Measurements from ENCODE around the gene INTS15. TPM values are rescaled to one million over a fixed set of nuclear protein-coding genes. Genes with fewer than 3 reads are reported as not detected.

INTS15 gene
- total and polyA plus RNA-seq, 9 of the 15 experiments (the other 6 are each of a cell fraction or from before 2014, with no cell fraction given) = 0.52 to 28.9 (median 11.6) TPM

GRCh38 chr7:6637544-6638229, 47.9 kb downstream of the INTS15 start (continued):
- TF ChIP-seq ZNF655 (CRISPR knock-in tag; IDR thresholded peaks at IDR 0.05) (no peak), EP300 (IDR thresholded peaks at IDR 0.05; ENCODE audit: low read length) (0 out of 2 replicates have a peak, but pooled peaks have one; percentile 11), CCNT2 (IDR thresholded peaks at IDR 0.05; ENCODE audit: borderline replicate concordance, extremely low read depth, insufficient read length, low read depth, low read length) (peak; percentile 65), CREB5 (CRISPR knock-in tag; IDR thresholded peaks at IDR 0.05) (no peak)

GRCh38 chr7:6639032-6639431, 49.2 kb downstream of the INTS15 start:
- no peak for DNase-seq (ENCODE audit: extremely low read depth in 1 of 4, low spot score in 3 of 4)
- intact Hi-C loops (cut with micrococcal nuclease) (no loop called here), in situ Hi-C loops (cut with MboI) (no loop called here)
- Histone ChIP-seq H3K4me3 (peak overlapping the region; percentile 76), H3K27me3 (ENCODE audit: control insufficient read depth in 2 of 2, insufficient read depth in 2 of 2, low read length in 2 of 2) (no peaks in the 10 kb centered on the region; a peak in 1 of 5 replicates), H4K20me1 (replicated peaks; ENCODE audit: control insufficient read depth, insufficient read depth, low read length) (no peaks in the 10 kb centered on the region), H3K9me3 (replicated peaks; ENCODE audit: control insufficient read depth, insufficient read depth, low read depth, low read length) (peaks cover 6% of the 10 kb centered on the region; the same call in 1 of the 2 replicates), H3K4me2 (ENCODE audit: insufficient read depth, low read length) (peak overlapping the region; percentile 91), H2AFZ (ENCODE audit: low read depth, low read length) (no peak overlapping the region), H3K9ac (ENCODE audit: insufficient read depth in 1 of 2, low read depth in 2 of 2, low read length in 2 of 2) (peak overlapping the region; percentile 71 to 94; a peak in 2 of 4 replicates), H3K27ac (ENCODE audit: extremely low read depth, low read depth, low read length) (peak overlapping the region; percentile 83; the same call in 2 of the 3 replicates), H3K79me2 (ENCODE audit: control insufficient read depth, insufficient read depth, low read length) (peaks cover 59% of the 10 kb centered on the region), H3K36me3 (ENCODE audit: control insufficient read depth, insufficient read depth, low read length) (peaks cover 52% of the 10 kb centered on the region), H3K9me1 (ENCODE audit: control insufficient read depth, insufficient read depth, low read length) (peaks cover 2% of the 10 kb centered on the region), H3K4me1 (replicated peaks in 1 of 2; ENCODE audit: control insufficient read depth in 2 of 2, insufficient read depth in 2 of 2, low read length in 2 of 2) (peaks cover 19 to 64% of the 10 kb centered on the region in 2 experiments; a peak in 4 of 5 replicates)
- WGBS (ENCODE audit: insufficient coverage, low coverage, missing lambda C conversion rate) = 65% methylated on average over 4 of the region's 4 CpGs
- no peak for FAIRE-seq
- no TSS peak for BruUV-seq (replicated peaks)
- CTCF ChIA-PET (ENCODE audit: low intra/inter-chr PET ratio) = no interaction called here
- POLR2A ChIA-PET = no interaction called here
- ATAC-seq = no peak
- TF ChIP-seq ZNF778 (CRISPR knock-in tag; IDR thresholded peaks at IDR 0.05) = no peak
- TF ChIP-seq ZNF282 (CRISPR knock-in tag; IDR thresholded peaks at IDR 0.05) = no peak
- no peak for TF ChIP-seq KLF13 (tag; IDR thresholded peaks at IDR 0.05; ENCODE audit: borderline replicate concordance, low read depth)

Data from K562 (cell line).